WTC11 (cell line): ENCODE data around the gene HHIP.

Source experiments
- CDX4 ChIP-seq: fragments of 250-450 bp; sonication (Bioruptor Pico); IDR thresholded peaks from 2 replicates; pipeline ENCODE4 v1.9.0; 2021; ENCODE audit warnings: moderate library complexity, mild to moderate bottlenecking, inconsistent platforms, borderline replicate concordance
- CREM ChIP-seq: sonication (generic); formaldehyde crosslinking; IDR thresholded peaks from 2 replicates; pipeline ENCODE4 v1.8.1; 2022; ENCODE audit warnings: mild to moderate bottlenecking, missing genetic modification reagents, moderate library complexity
- E2F5 ChIP-seq: sonication (generic); formaldehyde crosslinking; IDR thresholded peaks from 2 replicates; pipeline ENCODE4 v1.8.1; 2022; ENCODE audit warnings: mild to moderate bottlenecking, moderate library complexity, missing genetic modification reagents
- ELF4 ChIP-seq: sonication (generic); formaldehyde crosslinking; IDR thresholded peaks from 2 replicates; pipeline ENCODE4 v1.8.1; 2022; ENCODE audit warnings: low read depth, mild to moderate bottlenecking, moderate library complexity, missing genetic modification reagents
- FOXK1 ChIP-seq: sonication (generic); formaldehyde crosslinking; IDR thresholded peaks from 2 replicates; pipeline ENCODE4 v1.8.0; 2022; ENCODE audit warnings: mild to moderate bottlenecking, moderate library complexity, missing genetic modification reagents
- GTF2I ChIP-seq: fragments of 250-450 bp; sonication (Bioruptor Pico); conservative IDR thresholded peaks from 2 replicates; pipeline ENCODE4 v1.4.0; 2021; ENCODE audit warnings: mild to moderate bottlenecking
- IRF1 ChIP-seq: sonication (generic); formaldehyde crosslinking; IDR thresholded peaks from 2 replicates; pipeline ENCODE4 v1.8.0; 2023; ENCODE audit warnings: missing genetic modification reagents
- MYBL2 ChIP-seq: sonication (generic); formaldehyde crosslinking; IDR thresholded peaks from 2 replicates; pipeline ENCODE4 v1.8.1; 2023; ENCODE audit warnings: mild to moderate bottlenecking, moderate library complexity, missing genetic modification reagents
- NR2C2 ChIP-seq: sonication (generic); formaldehyde crosslinking; IDR thresholded peaks from 2 replicates; pipeline ENCODE4 v1.8.0; 2022; ENCODE audit warnings: mild to moderate bottlenecking, missing genetic modification reagents
- SP1 ChIP-seq: sonication (generic); formaldehyde crosslinking; conservative IDR thresholded peaks from 2 replicates; pipeline ENCODE4 v1.8.1; 2022; ENCODE audit warnings: missing genetic modification reagents
- TF ChIP-seq, protein P1 (sequence below): fragments of 200-600 bp; IDR thresholded peaks from 2 replicates; pipeline ENCODE4 v1.8.0; 2022; ENCODE audit warnings: antibody characterized with exemption
- TF ChIP-seq, protein P2 (sequence below): sonication (generic); formaldehyde crosslinking; IDR thresholded peaks from 2 replicates; pipeline ENCODE4 v1.8.1; 2022; ENCODE audit warnings: low read depth, mild to moderate bottlenecking, moderate library complexity, missing genetic modification reagents, borderline replicate concordance
- TF ChIP-seq, protein P3 (sequence below): sonication (generic); formaldehyde crosslinking; IDR thresholded peaks from 2 replicates; pipeline ENCODE4 v1.8.1; 2022; ENCODE audit warnings: low read depth, missing genetic modification reagents, borderline replicate concordance

DNA sequence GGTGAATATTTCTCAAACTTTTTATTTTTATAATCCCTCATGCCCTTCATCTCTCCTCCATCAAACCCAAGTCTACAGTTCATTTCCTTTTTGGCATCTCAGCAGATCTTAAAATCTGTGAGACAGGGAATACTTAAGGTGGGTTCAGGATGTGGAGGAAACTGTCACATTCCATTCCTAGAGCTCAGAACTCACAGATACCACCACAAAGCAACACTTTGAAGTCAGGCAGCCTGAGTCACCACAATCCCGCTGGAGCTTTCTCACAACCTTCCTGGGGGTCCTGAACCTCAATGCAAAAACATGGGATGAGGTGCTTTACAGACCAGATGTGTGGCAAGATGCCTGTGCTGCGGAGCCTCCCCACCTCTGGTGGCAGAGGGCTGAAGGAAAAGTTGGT lies 63.2 kb downstream of the HHIP start:
- TF ChIP-seq, protein P1, sequence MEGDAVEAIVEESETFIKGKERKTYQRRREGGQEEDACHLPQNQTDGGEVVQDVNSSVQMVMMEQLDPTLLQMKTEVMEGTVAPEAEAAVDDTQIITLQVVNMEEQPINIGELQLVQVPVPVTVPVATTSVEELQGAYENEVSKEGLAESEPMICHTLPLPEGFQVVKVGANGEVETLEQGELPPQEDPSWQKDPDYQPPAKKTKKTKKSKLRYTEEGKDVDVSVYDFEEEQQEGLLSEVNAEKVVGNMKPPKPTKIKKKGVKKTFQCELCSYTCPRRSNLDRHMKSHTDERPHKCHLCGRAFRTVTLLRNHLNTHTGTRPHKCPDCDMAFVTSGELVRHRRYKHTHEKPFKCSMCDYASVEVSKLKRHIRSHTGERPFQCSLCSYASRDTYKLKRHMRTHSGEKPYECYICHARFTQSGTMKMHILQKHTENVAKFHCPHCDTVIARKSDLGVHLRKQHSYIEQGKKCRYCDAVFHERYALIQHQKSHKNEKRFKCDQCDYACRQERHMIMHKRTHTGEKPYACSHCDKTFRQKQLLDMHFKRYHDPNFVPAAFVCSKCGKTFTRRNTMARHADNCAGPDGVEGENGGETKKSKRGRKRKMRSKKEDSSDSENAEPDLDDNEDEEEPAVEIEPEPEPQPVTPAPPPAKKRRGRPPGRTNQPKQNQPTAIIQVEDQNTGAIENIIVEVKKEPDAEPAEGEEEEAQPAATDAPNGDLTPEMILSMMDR, result no peak
- TF ChIP-seq MYBL2 (no peak), SP1 (CRISPR knock-in tag) (no peak), NR2C2 (CRISPR knock-in tag) (no peak), ELF4 (no peak), E2F5 (CRISPR knock-in tag) (no peak), GTF2I (CRISPR knock-in tag) (no peak), CREM (no peak), CDX4 (CRISPR knock-in tag) (no peak), FOXK1 (CRISPR knock-in tag) (no peak), IRF1 (CRISPR knock-in tag) (no peak)
- TF ChIP-seq, protein P2, sequence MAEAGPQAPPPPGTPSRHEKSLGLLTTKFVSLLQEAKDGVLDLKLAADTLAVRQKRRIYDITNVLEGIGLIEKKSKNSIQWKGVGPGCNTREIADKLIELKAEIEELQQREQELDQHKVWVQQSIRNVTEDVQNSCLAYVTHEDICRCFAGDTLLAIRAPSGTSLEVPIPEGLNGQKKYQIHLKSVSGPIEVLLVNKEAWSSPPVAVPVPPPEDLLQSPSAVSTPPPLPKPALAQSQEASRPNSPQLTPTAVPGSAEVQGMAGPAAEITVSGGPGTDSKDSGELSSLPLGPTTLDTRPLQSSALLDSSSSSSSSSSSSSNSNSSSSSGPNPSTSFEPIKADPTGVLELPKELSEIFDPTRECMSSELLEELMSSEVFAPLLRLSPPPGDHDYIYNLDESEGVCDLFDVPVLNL, result no peak
- TF ChIP-seq, protein P3, sequence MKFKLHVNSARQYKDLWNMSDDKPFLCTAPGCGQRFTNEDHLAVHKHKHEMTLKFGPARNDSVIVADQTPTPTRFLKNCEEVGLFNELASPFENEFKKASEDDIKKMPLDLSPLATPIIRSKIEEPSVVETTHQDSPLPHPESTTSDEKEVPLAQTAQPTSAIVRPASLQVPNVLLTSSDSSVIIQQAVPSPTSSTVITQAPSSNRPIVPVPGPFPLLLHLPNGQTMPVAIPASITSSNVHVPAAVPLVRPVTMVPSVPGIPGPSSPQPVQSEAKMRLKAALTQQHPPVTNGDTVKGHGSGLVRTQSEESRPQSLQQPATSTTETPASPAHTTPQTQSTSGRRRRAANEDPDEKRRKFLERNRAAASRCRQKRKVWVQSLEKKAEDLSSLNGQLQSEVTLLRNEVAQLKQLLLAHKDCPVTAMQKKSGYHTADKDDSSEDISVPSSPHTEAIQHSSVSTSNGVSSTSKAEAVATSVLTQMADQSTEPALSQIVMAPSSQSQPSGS (CRISPR knock-in tag), result no peak
